WI38 (cell line): ENCODE measurements around the gene FCGR2B.
A peak's percentile ranks its signal among the peaks of the same experiment; 100 is the strongest.

ENCODE experiments used
- H3K4me3 ChIP-seq: 2 replicates; pipeline ENCODE4 v1.5.1; 2011; ENCODE audit warnings: low read depth, mild to moderate bottlenecking, control low read depth, low read length
- CTCF ChIP-seq: IDR thresholded peaks from 2 replicates; pipeline ENCODE4 v1.5.1; 2012; ENCODE audit warnings: low read depth, mild to moderate bottlenecking, control low read depth, low read length

FCGR2B gene

GRCh38 chr1:161718559-161719324, 55.8 kb downstream of the FCGR2B start:
- no peak overlapping the region for H3K4me3 ChIP-seq
- no peak for TF ChIP-seq CTCF

GRCh38 chr1:161719325-161719611, 56.3 kb downstream of the FCGR2B start:
- H3K4me3 ChIP-seq: no peak overlapping the region
- no peak for TF ChIP-seq CTCF

DNA sequence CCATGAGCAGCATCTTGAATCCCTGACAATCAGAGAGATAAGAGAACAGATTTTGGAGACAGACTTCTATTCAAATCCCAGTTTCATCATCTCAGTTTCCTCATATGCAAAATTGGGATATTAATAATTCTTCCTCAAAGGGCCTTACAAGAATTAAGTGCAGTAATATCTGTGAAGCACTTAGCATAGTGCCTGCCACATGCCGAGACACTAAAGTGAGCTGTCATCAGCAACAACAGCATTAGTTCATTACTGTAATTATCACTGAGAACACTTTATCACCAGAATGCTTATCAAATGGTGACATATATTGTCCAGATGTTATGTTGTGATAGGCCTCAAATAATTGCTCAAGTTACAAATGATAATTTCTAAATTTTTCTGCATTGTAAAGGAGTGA, 57.5 kb downstream of the FCGR2B start:
- no peak overlapping the region for H3K4me3 ChIP-seq
- no peak for TF ChIP-seq CTCF

GRCh38 chr1:161720956-161721737, 58.2 kb downstream of the FCGR2B start, which contains the start of gene FCRLB:
Gene FCRLB (plus strand): TSS chr1:161721544. CDS start chr1:161722673, 1,129 bp downstream.
- no peak within 1 kb of the TSS for H3K4me3 ChIP-seq
- no peak for TF ChIP-seq CTCF

- no peak for TF ChIP-seq CTCF
- H3K4me3 ChIP-seq: no peak overlapping the region
Observed at GRCh38 chr1:161721738-161722343, 58.9 kb downstream of the FCGR2B start.

DNA sequence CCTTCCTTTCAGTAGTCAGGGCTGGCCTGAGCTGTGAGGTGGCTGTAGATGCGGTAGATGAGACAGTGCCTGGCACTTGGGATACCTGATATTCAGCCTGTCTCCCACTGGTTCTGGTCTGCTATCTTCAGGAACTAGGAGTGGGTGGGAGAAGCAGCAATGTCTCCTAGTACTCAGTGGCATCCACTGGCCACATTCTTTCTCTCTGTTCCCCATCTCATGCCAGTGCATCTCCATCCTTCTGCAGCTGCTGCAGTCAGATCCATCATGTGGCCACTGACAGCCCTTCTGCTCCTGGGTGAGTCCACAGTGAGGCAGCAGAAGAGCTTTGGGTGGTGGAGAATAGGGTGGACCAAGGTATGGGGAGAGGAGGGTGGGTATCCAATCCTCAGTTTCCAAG, 59.5 kb downstream of the FCGR2B start:
- H3K4me3 ChIP-seq: no peak overlapping the region
- TF ChIP-seq CTCF: no peak

DNA sequence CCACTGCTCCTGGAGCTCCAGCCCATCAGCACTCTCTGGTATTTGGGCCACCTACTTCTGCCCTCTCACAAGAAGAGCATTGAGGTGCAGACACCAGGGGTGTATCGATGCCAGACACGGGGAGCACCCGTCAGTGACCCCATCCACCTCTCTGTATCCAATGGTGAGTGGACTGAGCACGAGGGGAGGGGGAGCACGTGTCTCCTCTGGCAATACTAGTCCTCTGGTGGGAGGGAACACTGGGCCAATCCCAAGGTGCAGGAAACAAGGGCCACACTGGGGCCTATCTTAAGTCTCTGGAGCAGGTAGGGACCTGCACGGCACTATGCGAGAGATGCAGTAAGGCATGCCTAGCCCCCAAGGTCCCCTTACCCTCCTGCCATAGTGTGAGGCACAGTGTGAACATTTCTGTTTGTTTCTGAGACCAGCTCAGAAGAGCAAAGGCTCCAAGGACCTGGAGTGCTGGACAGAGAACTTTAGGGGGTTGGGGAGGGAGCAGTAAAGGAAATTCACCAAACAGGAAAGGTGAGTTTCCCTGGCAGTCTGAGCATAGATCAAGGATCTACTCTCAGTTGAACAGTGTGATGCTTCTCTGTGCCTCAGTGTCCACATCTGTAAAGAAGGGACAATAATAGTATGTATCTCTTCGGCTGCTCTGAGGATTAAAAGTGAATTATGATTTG, 60.7 kb downstream of the FCGR2B start:
- no peak for TF ChIP-seq CTCF
- no peak overlapping the region for H3K4me3 ChIP-seq

DNA sequence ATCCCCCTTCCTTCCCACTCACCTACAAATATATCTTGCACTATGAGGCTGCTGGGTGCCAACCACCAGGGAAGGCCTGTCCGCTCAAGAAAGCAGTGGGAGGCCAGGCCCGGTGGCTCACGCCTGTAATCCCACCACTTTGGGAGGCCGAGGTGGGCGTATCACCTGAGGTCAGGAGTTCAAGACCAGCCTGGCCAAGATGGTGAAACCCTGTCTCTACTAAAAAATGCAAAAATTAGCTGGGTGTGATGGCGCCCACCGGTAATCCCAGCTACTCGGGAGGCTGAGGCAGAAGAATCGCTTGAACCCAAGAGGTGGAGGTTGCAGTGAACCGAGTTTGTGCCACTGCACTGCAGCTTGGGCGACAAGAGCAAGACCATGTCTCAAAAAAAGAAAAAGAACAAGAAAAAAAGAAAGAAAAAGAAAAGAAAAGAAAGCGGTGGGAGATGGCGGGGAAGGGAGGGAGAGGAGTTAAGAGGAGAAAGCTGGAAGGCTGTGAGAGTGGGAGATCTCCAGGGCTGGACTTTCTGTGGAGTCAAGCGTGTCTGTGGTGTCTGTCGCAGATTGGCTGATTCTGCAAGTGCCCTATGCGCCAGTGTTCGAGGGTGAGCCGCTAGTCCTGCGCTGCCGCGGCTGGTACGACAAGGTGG, 62.4 kb downstream of the FCGR2B start:
- peak overlapping the region; percentile 78 for H3K4me3 ChIP-seq
